Neutrophil (primary cell): ENCODE data around the gene ATP2A2.

Experiments
- H3K27ac ChIP-seq: fragments of 200-600 bp; sonication (generic); 2 replicates; pipeline ENCODE4 v1.5.1; 2016; ENCODE audit warnings: mild to moderate bottlenecking, moderate library complexity
- H3K27me3 ChIP-seq: fragments of 200-600 bp; sonication (generic); 2 replicates; pipeline ENCODE4 v1.6.0; 2016; ENCODE audit warnings: mild to moderate bottlenecking
- H3K36me3 ChIP-seq: fragments of 200-600 bp; sonication (generic); 2 replicates; pipeline ENCODE4 v1.5.1; 2017
- H3K4me1 ChIP-seq, 2 experiments: fragments of 200-600 bp in 1 of 2; sonication (generic) in 1 of 2; 1 replicate in 1 of 2; 2 replicates in 1 of 2; pipeline versions ENCODE4 v1.5.1 to v1.6.1; 2013 to 2016; ENCODE audit warnings: low read depth in 1 of 2, low read length in 1 of 2, mild to moderate bottlenecking in 1 of 2, moderate library complexity in 1 of 2; ENCODE audit not compliant: control insufficient read depth in 1 of 2, insufficient read depth in 1 of 2
- H3K4me3 ChIP-seq, 2 experiments: fragments of 200-600 bp in 1 of 2; sonication (generic) in 1 of 2; 1 replicate in 1 of 2; 2 replicates in 1 of 2; pipeline ENCODE4 v1.5.1; 2013 to 2016; ENCODE audit warnings: low read depth in 1 of 2, low read length in 1 of 2, mild to moderate bottlenecking in 1 of 2, moderate library complexity in 1 of 2
- H3K9me3 ChIP-seq: fragments of 200-600 bp; sonication (generic); 2 replicates; pipeline ENCODE4 v1.5.1; 2016
- TF ChIP-seq, protein P1 (sequence below): fragments of 200-600 bp; sonication (generic); IDR thresholded peaks from 2 replicates; pipeline ENCODE4 v1.5.1; 2016; ENCODE audit warnings: antibody characterized with exemption

The ATP2A2 gene

DNA sequence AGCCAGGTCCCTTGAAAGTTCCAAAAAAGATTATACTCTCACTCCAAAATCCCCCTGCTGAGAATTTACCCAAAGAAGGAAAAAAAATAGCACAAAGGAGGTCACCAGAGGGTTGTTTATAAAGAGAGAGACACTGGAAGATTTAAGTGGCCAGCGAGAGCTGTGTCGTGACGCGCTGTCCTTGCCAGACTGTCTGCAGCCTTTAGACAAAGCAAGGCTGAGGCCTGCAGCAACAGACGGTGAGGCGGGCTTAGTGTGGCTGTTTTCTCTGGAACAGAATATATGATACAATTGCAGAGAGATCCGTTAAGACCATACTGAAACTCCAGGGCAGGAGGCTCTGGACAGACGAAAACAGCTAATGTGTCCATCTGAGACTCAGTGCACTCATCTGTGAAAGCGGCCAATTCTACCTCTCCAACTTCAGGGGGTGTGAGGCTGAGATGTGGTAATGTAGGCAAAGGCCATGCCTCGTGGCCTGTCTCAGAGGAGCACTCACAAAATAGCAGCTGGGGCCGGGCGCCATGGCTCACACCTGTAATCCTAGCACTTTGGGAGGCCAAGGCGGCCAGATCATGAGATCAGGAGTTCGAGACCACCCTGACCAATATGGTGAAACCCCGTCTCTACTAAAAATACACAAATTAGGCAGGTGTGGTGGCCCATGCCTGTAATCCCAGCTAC, 86.3 kb downstream of the ATP2A2 start:
- peaks cover 26% of the 10 kb centered on the region for H3K36me3 ChIP-seq
- H3K4me3 ChIP-seq, result no peak overlapping the region
- TF ChIP-seq, protein P1, sequence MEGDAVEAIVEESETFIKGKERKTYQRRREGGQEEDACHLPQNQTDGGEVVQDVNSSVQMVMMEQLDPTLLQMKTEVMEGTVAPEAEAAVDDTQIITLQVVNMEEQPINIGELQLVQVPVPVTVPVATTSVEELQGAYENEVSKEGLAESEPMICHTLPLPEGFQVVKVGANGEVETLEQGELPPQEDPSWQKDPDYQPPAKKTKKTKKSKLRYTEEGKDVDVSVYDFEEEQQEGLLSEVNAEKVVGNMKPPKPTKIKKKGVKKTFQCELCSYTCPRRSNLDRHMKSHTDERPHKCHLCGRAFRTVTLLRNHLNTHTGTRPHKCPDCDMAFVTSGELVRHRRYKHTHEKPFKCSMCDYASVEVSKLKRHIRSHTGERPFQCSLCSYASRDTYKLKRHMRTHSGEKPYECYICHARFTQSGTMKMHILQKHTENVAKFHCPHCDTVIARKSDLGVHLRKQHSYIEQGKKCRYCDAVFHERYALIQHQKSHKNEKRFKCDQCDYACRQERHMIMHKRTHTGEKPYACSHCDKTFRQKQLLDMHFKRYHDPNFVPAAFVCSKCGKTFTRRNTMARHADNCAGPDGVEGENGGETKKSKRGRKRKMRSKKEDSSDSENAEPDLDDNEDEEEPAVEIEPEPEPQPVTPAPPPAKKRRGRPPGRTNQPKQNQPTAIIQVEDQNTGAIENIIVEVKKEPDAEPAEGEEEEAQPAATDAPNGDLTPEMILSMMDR, result no peak
- peaks cover 2 to 10% of the 10 kb centered on the region in 2 experiments for H3K4me1 ChIP-seq
- H3K27ac ChIP-seq, result no peak overlapping the region
- H3K27me3 ChIP-seq, result no peaks in the 10 kb centered on the region
- H3K9me3 ChIP-seq, result no peaks in the 10 kb centered on the region

DNA sequence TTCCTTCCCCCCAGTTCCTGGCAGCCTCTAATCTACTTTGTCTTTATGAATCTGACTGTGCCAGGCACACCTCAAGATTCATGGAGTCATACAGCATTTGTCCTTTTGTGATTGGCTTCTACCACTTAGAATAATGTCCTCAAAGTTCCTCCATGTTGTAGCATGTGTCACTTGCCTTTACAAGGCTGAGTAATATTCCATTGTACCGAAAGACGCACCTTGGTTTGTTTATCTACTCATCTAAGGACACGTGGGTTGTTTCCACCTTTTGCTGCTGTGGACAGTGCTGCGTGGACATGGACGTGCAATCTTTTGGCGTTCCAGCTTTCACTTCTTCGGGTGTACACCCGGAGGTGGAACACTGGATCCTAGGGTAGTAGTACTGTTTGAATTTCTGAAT, 88.9 kb downstream of the ATP2A2 start:
- H3K27me3 ChIP-seq, result no peaks in the 10 kb centered on the region
- H3K4me1 ChIP-seq, result peaks cover 0 to 6% of the 10 kb centered on the region in 2 experiments
- TF ChIP-seq, protein P1, result no peak
- no peak overlapping the region for H3K4me3 ChIP-seq
- no peak overlapping the region for H3K27ac ChIP-seq
- H3K36me3 ChIP-seq, result peaks cover 52% of the 10 kb centered on the region
- H3K9me3 ChIP-seq, result no peaks in the 10 kb centered on the region

DNA sequence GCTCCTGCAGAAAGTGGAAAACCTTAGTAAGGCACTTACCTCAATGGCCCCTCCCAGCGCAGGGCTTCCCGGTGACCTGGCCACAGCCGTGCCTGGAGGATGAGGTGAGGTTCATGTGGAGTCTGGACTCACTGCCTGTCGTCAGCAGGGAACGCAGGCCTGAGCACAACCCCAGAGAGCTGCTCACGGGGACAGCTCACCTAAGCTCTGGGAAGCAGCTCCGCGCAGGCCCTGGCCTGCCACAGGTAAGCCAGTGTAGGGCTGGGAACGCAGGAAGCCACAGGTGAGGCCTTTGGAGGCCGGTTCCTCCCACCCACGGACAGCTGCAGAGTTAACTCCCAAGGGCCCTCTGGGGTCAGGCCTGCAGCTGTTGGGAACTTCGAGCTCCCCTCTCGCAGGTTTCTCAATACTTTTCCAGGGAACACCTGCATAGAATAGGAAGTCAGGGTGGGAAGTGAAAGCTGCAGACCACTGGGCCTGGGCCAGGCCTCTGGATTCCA, 89.7 kb downstream of the ATP2A2 start:
- no peaks in the 10 kb centered on the region for H3K9me3 ChIP-seq
- no peak overlapping the region for H3K27ac ChIP-seq
- TF ChIP-seq, protein P1, result no peak
- H3K4me3 ChIP-seq, result no peak overlapping the region
- peaks cover 60% of the 10 kb centered on the region for H3K36me3 ChIP-seq
- H3K27me3 ChIP-seq, result no peaks in the 10 kb centered on the region
- peaks cover 0 to 5% of the 10 kb centered on the region in 2 experiments for H3K4me1 ChIP-seq

DNA sequence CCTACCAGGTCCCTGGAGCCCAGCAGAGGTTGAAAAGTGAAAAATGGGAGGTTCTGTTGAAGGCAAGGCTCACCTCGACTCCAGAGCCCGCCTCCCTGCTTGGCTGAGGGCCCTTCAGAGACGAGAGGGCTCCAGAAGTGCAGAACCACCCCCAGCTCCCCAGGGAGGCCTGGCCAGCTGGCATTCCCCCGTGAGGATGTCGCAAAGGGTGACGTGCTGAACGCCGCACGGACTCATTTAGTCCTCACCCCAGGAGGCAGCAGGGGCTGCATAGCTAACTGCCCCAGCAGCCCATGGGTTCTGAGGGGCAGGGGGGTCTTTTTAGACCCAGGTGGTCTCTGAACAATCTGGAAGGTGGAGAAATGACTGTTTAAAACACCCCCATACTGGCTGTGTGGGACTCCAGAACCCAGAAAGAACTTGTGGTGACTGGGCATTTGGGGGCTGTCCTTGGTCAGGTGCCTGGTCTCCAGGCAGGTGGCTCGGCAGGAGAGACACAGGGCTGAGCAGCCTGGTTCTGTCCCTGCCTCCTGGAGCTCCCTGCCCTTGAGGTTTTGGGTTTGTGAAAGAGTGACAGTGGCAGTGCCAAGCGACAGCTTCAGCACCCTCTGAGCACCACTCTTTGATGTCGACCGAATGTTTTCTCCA, 90.5 kb downstream of the ATP2A2 start:
- no peak overlapping the region for H3K4me3 ChIP-seq

DNA sequence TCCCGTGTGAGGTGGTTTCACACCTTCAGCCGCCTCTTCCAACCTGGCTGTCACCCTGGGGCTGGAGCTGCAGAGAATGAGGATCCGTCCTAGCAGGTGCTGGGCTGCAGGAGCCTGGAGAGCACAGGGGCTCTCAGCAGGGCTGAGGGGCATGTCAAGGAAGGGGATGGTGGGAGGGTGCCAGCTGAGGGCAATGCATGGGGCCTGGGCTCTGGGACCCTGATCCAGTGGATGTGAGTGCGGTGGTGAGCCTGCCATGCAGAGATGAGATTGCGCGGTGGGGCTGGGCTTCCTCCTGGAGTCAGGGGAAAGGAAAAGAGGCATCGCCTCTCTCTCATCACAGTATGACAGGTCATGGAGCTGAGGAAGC, 91.0 kb downstream of the ATP2A2 start:
- no peaks in the 10 kb centered on the region for H3K27me3 ChIP-seq
- TF ChIP-seq, protein P1, result no peak
- no peak overlapping the region for H3K4me3 ChIP-seq
- H3K4me1 ChIP-seq, result peaks cover under 1% of the 10 kb centered on the region in 2 experiments
- H3K27ac ChIP-seq, result no peak overlapping the region
- H3K36me3 ChIP-seq, result peaks cover 66% of the 10 kb centered on the region
- no peaks in the 10 kb centered on the region for H3K9me3 ChIP-seq

More for the DNA sequence above, 90.5 kb downstream of the ATP2A2 start:
- H3K27ac ChIP-seq, result no peak overlapping the region
- no peaks in the 10 kb centered on the region for H3K27me3 ChIP-seq
- TF ChIP-seq, protein P1, result no peak
- no peaks in the 10 kb centered on the region for H3K9me3 ChIP-seq
- H3K4me1 ChIP-seq, result no peaks in the 10 kb centered on the region
- H3K36me3 ChIP-seq, result peaks cover 65% of the 10 kb centered on the region
